ENCODE data around the gene ARHGAP5.
"Not testable (repeated sequence)": the region's sequence is repeated elsewhere in the genome, so short reads cannot be mapped to it uniquely, and the experiment has no call there.

ARHGAP5 gene

GRCh38 chr14:32126899-32127730, 50.0 kb downstream of the ARHGAP5 start:
- not testable (repeated sequence) for DNase-seq

- DNase-seq = not testable (repeated sequence)
Observed at GRCh38 chr14:32127731-32128654, 50.9 kb downstream of the ARHGAP5 start.

- no peak for DNase-seq
Observed at GRCh38 chr14:32128703-32129102, 51.6 kb downstream of the ARHGAP5 start.

GRCh38 chr14:32129124-32129523, 52.0 kb downstream of the ARHGAP5 start:
- DNase-seq = no peak

- not testable (repeated sequence) for DNase-seq
Observed at GRCh38 chr14:32131689-32132088, 54.6 kb downstream of the ARHGAP5 start.

- no peak for DNase-seq
Observed at GRCh38 chr14:32134448-32135097, 57.5 kb downstream of the ARHGAP5 start.

GRCh38 chr14:32136027-32136825, 59.1 kb downstream of the ARHGAP5 start:
- DNase-seq = no peak

- no peak for DNase-seq
Observed at GRCh38 chr14:32137313-32137712, 60.2 kb downstream of the ARHGAP5 start.

GRCh38 chr14:32137892-32138291, 60.8 kb downstream of the ARHGAP5 start:
- no peak for DNase-seq

GRCh38 chr14:32142341-32142740, 65.2 kb downstream of the ARHGAP5 start:
- no peak for DNase-seq

- no peak for DNase-seq
Observed at GRCh38 chr14:32142754-32143437, 65.8 kb downstream of the ARHGAP5 start.

GRCh38 chr14:32150392-32150791, 73.3 kb downstream of the ARHGAP5 start:
- no peak for DNase-seq

- DNase-seq = no peak
Observed at GRCh38 chr14:32166029-32166428, 88.9 kb downstream of the ARHGAP5 start.

GRCh38 chr14:32166924-32167323, 89.8 kb downstream of the ARHGAP5 start:
- DNase-seq = no peak

GRCh38 chr14:32167907-32168306, 90.8 kb downstream of the ARHGAP5 start:
- no peak for DNase-seq

- DNase-seq = no peak
Observed at GRCh38 chr14:32169191-32169590, 92.1 kb downstream of the ARHGAP5 start.

GRCh38 chr14:32171469-32171868, 94.4 kb downstream of the ARHGAP5 start:
- DNase-seq = no peak

GRCh38 chr14:32183151-32184058, 106.3 kb downstream of the ARHGAP5 start:
- no peak for DNase-seq

GRCh38 chr14:32185097-32185496, 108.0 kb downstream of the ARHGAP5 start:
- DNase-seq = no peak

GRCh38 chr14:32186248-32186647, 109.1 kb downstream of the ARHGAP5 start:
- DNase-seq = no peak

GRCh38 chr14:32189811-32190210, 112.7 kb downstream of the ARHGAP5 start:
- DNase-seq = no peak
